PC-9 (cell line): ENCODE measurements around the gene CCDC68.

ENCODE experiments used
- CTCF ChIP-seq: fragments of 200-600 bp; sonication (generic); conservative IDR thresholded peaks from 2 replicates; pipeline ENCODE4 v1.6.1; 2017; ENCODE audit warnings: mixed run types, antibody characterized with exemption, mild to moderate bottlenecking, moderate library complexity
- EZH2 ChIP-seq: fragments of 200-600 bp; sonication (generic); IDR thresholded peaks from 2 replicates; pipeline ENCODE4 v1.8.0; 2017; ENCODE audit warnings: antibody characterized with exemption, low read depth

- TF ChIP-seq CTCF (no peak), EZH2 (no peak)
These were observed 13.8 kb upstream of the CCDC68 start for GRCh38 chr18:54973046-54973445.
